Neural cell (in vitro differentiated cells): ENCODE data around the gene SMARCC2. TPM values are rescaled to one million over a fixed set of nuclear protein-coding genes. Genes with fewer than 3 reads are reported as not detected.
A peak's percentile ranks its signal among the peaks of the same experiment; 100 is the strongest.

ENCODE experiments used
- H2AFZ ChIP-seq: fragments of 200-600, 300-800 bp; sonication (generic), shearing (Covaris generic); 2 replicates; pipeline ENCODE4 v1.6.0; 2014; ENCODE audit warnings: low read depth, mild to moderate bottlenecking, antibody characterized with exemption, low read length, moderate library complexity
- H3F3A ChIP-seq: fragments of 200-600 bp; shearing (Covaris generic); 2 replicates; pipeline ENCODE4 v1.6.1; 2016; ENCODE audit warnings: mild to moderate bottlenecking, moderate library complexity, mixed read lengths, antibody characterized with exemption, low read length; ENCODE audit not compliant: insufficient read depth, poor library complexity, severe bottlenecking
- H3K27ac ChIP-seq: fragments of 200-600, 300-800 bp; sonication (generic), shearing (Covaris generic); 2 replicates; pipeline ENCODE4 v1.5.1; 2014; ENCODE audit warnings: mild to moderate bottlenecking, low read length, moderate library complexity
- H3K27me3 ChIP-seq: fragments of 300-800, 200-600 bp; sonication (generic), shearing (Covaris generic); 2 replicates; pipeline ENCODE4 v1.6.0; 2014; ENCODE audit warnings: mild to moderate bottlenecking, low read depth, low read length, moderate library complexity; ENCODE audit not compliant: insufficient read depth
- H3K36me3 ChIP-seq: fragments of 300-800, 200-600 bp; sonication (generic), shearing (Covaris generic); 2 replicates; pipeline ENCODE4 v1.5.1; 2014; ENCODE audit warnings: mild to moderate bottlenecking, antibody characterized with exemption, low read length, moderate library complexity; ENCODE audit not compliant: insufficient read depth
- H3K4me2 ChIP-seq: fragments of 300-800, 200-600 bp; sonication (generic), shearing (Covaris generic); 2 replicates; pipeline ENCODE4 v1.6.0; 2014; ENCODE audit warnings: mild to moderate bottlenecking, low read length
- H3K4me3 ChIP-seq: fragments of 300-800, 200-600 bp; sonication (generic), shearing (Covaris generic); 2 replicates; pipeline ENCODE4 v1.5.1; 2014; ENCODE audit warnings: mild to moderate bottlenecking, low read length, moderate library complexity
- H3K79me2 ChIP-seq: fragments of 200-600 bp; shearing (Covaris generic); replicated peaks from 2 replicates; pipeline ENCODE4 v1.6.0; 2014; ENCODE audit warnings: mild to moderate bottlenecking, low read length, moderate library complexity; ENCODE audit not compliant: insufficient read depth
- H3K9ac ChIP-seq: fragments of 300-800, 200-600 bp; sonication (generic), shearing (Covaris generic); 2 replicates; pipeline ENCODE4 v1.6.1; 2016; ENCODE audit warnings: mild to moderate bottlenecking, low read length, mixed read lengths
- H3K9me2 ChIP-seq: fragments of 200-600 bp; shearing (Covaris generic); 2 replicates; pipeline ENCODE4 v1.6.1; 2016; ENCODE audit warnings: mild to moderate bottlenecking, low read length, mixed read lengths; ENCODE audit not compliant: insufficient read depth
- H3K9me3 ChIP-seq: fragments of 200-600, 300-800 bp; sonication (generic), shearing (Covaris generic); 2 replicates; pipeline ENCODE4 v1.6.1; 2016; ENCODE audit warnings: mild to moderate bottlenecking, mixed run types, low read length, moderate library complexity, mixed read lengths
- H4K20me1 ChIP-seq: fragments of 200-600 bp; shearing (Covaris generic); 2 replicates; pipeline ENCODE4 v1.6.1; 2016; ENCODE audit warnings: mild to moderate bottlenecking, mixed run types; ENCODE audit not compliant: insufficient read depth
- CTCF ChIP-seq: fragments of 450-650 bp; IDR thresholded peaks from 2 replicates; pipeline ENCODE4 v1.5.1; 2014; ENCODE audit warnings: antibody characterized with exemption, mild to moderate bottlenecking, moderate library complexity; ENCODE audit not compliant: poor library complexity, severe bottlenecking
- EP300 ChIP-seq: fragments of 450-650 bp; conservative IDR thresholded peaks from 2 replicates; pipeline ENCODE4 v1.6.1; 2014; ENCODE audit warnings: antibody characterized with exemption, mild to moderate bottlenecking, moderate library complexity; ENCODE audit not compliant: poor library complexity, severe bottlenecking
- EZH2 ChIP-seq: fragments of 200-600, 300-800 bp; shearing (Covaris generic), sonication (generic); IDR thresholded peaks from 2 replicates; pipeline ENCODE4 v1.6.1; 2014; ENCODE audit warnings: antibody characterized with exemption, low read length, borderline replicate concordance, mild to moderate bottlenecking; ENCODE audit not compliant: insufficient read depth, poor library complexity, severe bottlenecking
- MXI1 ChIP-seq: fragments of 450-650 bp; conservative IDR thresholded peaks from 2 replicates; pipeline ENCODE4 v1.6.1; 2014; ENCODE audit warnings: antibody characterized with exemption, mild to moderate bottlenecking; ENCODE audit not compliant: poor library complexity, severe bottlenecking
- POLR2AphosphoS5 ChIP-seq: IDR thresholded peaks from 2 replicates; pipeline ENCODE4 v1.6.1; 2012
- RAD21 ChIP-seq: fragments of 450-650 bp; conservative IDR thresholded peaks from 2 replicates; pipeline ENCODE4 v1.6.1; 2014; ENCODE audit warnings: antibody characterized with exemption, mild to moderate bottlenecking, moderate library complexity
- REST ChIP-seq: IDR thresholded peaks from 2 replicates; pipeline ENCODE4 v1.6.1; 2012; ENCODE audit warnings: borderline replicate concordance
- SMC3 ChIP-seq: fragments of 450-650 bp; conservative IDR thresholded peaks from 2 replicates; pipeline ENCODE4 v1.6.1; 2014; ENCODE audit warnings: antibody characterized with exemption, mild to moderate bottlenecking, moderate library complexity; ENCODE audit not compliant: poor library complexity
- TAF1 ChIP-seq: IDR thresholded peaks from 2 replicates; pipeline ENCODE4 v1.6.1; 2012; ENCODE audit warnings: low read depth
- polyA plus RNA-seq: library from polyadenylated mRNA; depleted of rRNA; stranded (reverse); fragments of >200 nt; gene quantifications from 2 replicates; pipeline ENCODE4 v1.2.3, GENCODE V29; 2014

The SMARCC2 gene
- polyA plus RNA-seq, 1 donor from 2014 or later: 85.6 TPM

- no peaks in the 10 kb centered on the region for H4K20me1 ChIP-seq
- no peaks in the 10 kb centered on the region for H3K36me3 ChIP-seq
- peaks cover 3% of the 10 kb centered on the region for H3F3A ChIP-seq
- H3K4me3 ChIP-seq: peak within 1 kb of the TSS; percentile 73
- peak within 1 kb of the TSS; percentile 85 for H3K27ac ChIP-seq
- peak within 1 kb of the TSS; percentile 99 for H3K4me2 ChIP-seq
- peaks cover 14% of the 10 kb centered on the region for H3K79me2 ChIP-seq
- TF ChIP-seq CTCF (no peak), SMC3 (peak; percentile 20), POLR2AphosphoS5 (peak; percentile 94), MXI1 (peak; percentile 72), RAD21 (no peak), EZH2 (no peak), TAF1 (peak; percentile 44), EP300 (peak; percentile 49)
- peak within 1 kb of the TSS; percentile 80 for H3K9ac ChIP-seq
- no peaks in the 10 kb centered on the region for H3K9me2 ChIP-seq
- no peaks in the 10 kb centered on the region for H3K9me3 ChIP-seq
- H3K27me3 ChIP-seq: no peaks in the 10 kb centered on the region
- H2AFZ ChIP-seq: peak within 1 kb of the TSS; percentile 94
These were observed 37.0 kb downstream of the SMARCC2 start, which contains the start of gene MYL6B for GRCh38 chr12:56152132-56152755. TSS of gene MYL6B (plus strand) at chr12:56152587. CDS start at chr12:56153919, 1,332 bp downstream.

GRCh38 chr12:56151672-56152131 lies 37.6 kb downstream of the SMARCC2 start:
- Histone ChIP-seq H3K4me2 (peak overlapping the region; percentile 78), H3K9me3 (no peaks in the 10 kb centered on the region), H2AFZ (peak overlapping the region; percentile 94), H3K79me2 (peaks cover 14% of the 10 kb centered on the region), H3K27me3 (no peaks in the 10 kb centered on the region), H3F3A (peaks cover 3% of the 10 kb centered on the region), H3K9me2 (no peaks in the 10 kb centered on the region), H3K9ac (peak overlapping the region; percentile 80), H3K27ac (peak overlapping the region; percentile 85), H3K36me3 (no peaks in the 10 kb centered on the region), H3K4me3 (peak overlapping the region; percentile 73), H4K20me1 (no peaks in the 10 kb centered on the region)
- TF ChIP-seq SMC3 (no peak), REST (no peak), EP300 (no peak), RAD21 (no peak), CTCF (peak; percentile 54)
